HG02884 (cell line): Measurements from ENCODE around the gene OR2D2.
"Not testable (repeated sequence)": the region's sequence is repeated elsewhere in the genome, so short reads cannot be mapped to it uniquely, and the experiment has no call there.

ENCODE experiments used
- ATAC-seq: cut with Tn5 transposase; IDR thresholded peaks from one replicate; pipeline ENCODE4 v1.9.1; 2021; ENCODE audit warnings: mild to moderate bottlenecking, moderate library complexity; ENCODE audit not compliant: unreplicated experiment

Gene OR2D2

DNA sequence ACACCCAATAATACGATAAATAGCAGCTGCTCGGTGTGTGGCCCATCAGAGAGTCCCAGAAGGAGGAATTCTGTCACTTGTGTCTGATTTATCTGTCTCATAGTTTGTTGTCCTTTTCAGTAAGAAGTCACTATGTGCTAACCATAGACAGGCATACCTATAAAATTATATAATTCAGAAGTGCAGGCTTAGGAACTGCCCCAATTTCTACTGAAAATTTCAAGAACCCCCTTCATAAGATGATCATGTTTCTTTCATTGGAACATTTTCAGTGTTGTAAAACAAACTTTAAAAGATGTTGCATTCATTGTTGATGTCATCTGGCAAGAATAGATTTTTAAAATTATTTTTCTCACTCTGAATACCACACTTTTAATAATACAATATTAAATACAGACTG lies at the start of gene OR2D2:
TSS of gene OR2D2 (minus strand) at position 101 of the 400 bp plus-strand sequence. CDS start at position 101, 0 bp downstream.
- no peak for ATAC-seq

- no peak for ATAC-seq
These were observed 49.7 kb upstream of the OR2D2 start for GRCh38 chr11:6941970-6942369.

- ATAC-seq = no peak
These were observed 39.8 kb upstream of the OR2D2 start for GRCh38 chr11:6932145-6932544.

DNA sequence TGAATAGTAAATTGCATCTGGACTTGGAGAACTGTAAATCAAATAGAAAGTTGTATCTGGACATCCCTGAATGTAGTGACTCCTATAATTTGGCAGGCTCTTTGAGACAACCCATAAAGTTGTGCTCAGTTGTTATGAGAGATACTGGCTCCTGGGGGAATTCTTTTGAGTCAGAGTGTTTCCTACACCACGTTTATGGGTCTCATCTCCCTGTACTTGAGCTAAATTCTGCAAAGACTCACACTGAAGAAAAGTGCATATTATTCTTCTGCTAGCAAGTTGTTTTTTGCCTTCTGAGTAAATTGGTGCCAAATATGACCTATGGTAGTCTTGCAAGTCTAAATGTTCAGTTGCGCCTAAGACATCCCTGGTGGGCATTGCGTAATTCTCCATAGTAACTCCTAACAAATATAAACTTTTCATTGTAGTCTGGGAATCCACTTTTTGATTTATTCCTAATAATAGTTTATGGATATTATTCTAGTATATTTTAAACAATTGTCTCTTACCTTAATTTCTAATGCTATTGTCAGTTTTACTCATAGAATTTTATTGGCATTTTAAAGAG lies 38.9 kb upstream of the OR2D2 start:
- no peak for ATAC-seq

DNA sequence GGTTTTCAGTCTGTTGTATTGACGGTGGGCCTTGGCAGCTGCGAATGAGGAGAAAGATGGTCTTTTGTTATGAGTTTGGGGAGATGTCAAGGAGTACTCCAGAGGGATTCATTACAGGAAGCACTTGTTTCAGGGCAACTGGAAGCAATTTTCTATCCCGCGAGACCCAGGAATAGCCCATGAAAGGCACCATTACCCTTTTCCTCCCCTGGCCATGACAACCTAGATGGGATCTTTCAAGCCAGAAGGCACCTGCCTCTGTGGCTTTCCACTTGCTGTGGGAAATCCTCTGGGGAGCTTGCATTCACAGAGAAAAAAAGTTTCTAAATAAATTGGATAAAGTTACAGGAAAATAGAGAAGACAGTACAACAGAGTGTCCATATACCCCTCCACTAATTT lies 36.6 kb upstream of the OR2D2 start:
- no peak for ATAC-seq

DNA sequence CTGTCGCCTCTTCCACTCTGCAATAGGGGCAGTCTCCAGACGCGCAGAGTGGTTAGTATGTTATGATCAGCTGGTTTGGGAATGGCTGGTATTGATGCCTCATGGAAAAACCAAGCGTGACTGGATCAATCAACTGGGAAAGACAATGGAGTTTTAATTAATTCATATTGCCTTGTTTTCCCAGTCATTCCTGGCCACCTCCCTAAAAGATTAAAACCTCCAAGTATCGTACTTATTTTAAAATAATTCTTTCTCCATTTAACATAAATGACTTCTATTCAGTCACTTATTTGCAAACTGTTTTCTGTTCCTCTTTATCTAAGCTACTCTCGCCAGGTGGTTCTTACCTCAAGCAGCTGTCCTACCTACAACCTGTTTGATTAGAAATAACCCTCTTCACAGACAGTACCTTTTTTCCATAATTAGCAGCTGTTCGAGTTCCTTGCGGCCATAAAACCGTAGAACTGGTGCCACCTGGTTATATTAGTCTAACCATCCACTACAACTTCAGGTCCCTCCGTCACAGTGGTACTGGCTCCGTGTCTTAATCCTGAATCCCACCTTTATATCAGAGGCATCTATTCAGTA lies 34.8 kb upstream of the OR2D2 start:
- peak; percentile 56 for ATAC-seq

GRCh38 chr11:6926208-6927029 lies 34.1 kb upstream of the OR2D2 start, which contains the start of gene ZNF215:
Gene ZNF215, plus strand, starts transcription at chr11:6926426. Its CDS starts 5,847 bp downstream, at chr11:6932273.
- peak; percentile 65 for ATAC-seq

- ATAC-seq = peak; percentile 3
These were observed 33.4 kb upstream of the OR2D2 start for GRCh38 chr11:6925636-6926207.

DNA sequence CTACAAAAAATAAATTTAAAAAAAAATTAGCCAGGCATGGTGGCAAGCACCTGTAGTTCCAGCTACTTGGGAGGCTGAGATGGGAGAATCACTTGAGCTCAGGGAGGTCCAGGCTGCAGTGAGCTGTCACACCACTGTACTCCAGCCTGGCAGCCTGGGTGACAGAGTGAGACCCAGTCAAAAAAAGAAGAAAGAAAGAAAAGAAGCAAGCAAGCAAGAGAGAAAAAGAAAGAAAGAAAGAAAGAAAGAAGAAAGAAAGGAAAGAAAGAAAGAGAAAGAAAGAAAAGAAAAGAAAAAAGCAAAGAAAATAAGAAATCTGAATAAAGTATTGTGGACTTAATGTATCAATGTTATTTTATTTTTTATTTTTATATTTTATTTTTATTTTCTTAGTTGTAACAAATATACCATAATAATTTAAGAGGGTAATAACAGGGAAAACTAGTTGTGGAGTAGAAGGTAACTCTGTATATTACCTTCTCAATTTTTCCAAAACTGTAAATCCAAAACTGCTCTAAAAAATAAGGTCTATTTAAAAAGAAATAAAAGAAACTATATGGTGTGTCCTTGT lies 32.8 kb upstream of the OR2D2 start:
- ATAC-seq = no peak

GRCh38 chr11:6920702-6921101 lies 28.4 kb upstream of the OR2D2 start, which contains the start of gene OR2D3:
Gene OR2D3, plus strand, starts transcription at chr11:6921002. Its CDS starts 0 bp downstream, at chr11:6921002.
- ATAC-seq = no peak

- ATAC-seq = no peak
These were observed 27.4 kb upstream of the OR2D2 start for GRCh38 chr11:6919698-6920097.

GRCh38 chr11:6911948-6912347 lies 19.6 kb upstream of the OR2D2 start:
- ATAC-seq = no peak

GRCh38 chr11:6911378-6911777 lies 19.1 kb upstream of the OR2D2 start:
- ATAC-seq = no peak

DNA sequence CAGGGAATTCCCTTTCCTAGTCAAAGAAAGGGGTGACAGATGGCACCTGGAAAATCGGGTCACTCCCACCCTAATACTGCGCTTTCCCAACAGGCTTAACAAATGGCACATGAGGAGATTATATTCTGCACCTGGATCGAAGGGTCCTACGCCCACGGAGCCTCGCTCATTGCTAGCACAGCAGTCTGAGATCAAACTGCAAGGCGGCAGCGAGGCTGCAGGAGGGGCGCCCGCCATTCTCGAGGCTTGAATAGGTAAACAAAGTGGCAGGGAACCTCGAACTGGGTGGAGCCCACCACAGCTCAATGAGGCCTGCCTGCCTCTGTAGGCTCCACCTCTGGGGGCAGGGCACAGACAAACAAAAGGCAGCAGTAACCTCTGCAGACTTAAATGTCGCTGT lies 12.5 kb upstream of the OR2D2 start:
- not testable (repeated sequence) for ATAC-seq

DNA sequence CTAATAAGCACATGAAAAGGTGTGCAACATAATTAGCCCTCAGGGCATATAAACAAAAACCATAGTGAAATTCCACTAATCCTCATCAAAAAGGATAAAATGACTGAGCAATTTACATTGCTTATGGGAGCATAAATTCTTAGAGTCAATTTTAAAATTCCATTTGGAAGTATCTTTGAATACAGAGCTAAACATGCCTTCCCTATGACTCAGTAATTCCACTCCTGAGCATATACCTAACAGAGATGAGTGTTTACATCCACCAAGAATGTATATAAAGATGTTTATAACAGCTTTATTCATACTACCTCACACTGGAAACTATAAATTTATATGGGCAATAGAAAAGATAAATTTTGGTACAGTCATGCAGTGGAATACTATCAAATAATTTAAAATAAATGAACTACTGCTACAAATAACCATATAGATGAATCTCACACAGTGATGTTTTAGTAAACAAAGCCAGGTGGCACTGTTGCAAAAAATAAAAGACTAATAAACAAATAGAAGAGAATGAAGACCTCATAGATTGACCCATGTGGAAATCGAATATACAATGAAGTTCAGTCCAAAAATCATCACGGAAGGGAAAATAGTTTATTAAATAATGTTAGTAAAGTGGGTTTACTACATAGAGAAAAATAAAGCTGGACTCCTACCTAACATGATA lies 8.2 kb upstream of the OR2D2 start:
- no peak for ATAC-seq

DNA sequence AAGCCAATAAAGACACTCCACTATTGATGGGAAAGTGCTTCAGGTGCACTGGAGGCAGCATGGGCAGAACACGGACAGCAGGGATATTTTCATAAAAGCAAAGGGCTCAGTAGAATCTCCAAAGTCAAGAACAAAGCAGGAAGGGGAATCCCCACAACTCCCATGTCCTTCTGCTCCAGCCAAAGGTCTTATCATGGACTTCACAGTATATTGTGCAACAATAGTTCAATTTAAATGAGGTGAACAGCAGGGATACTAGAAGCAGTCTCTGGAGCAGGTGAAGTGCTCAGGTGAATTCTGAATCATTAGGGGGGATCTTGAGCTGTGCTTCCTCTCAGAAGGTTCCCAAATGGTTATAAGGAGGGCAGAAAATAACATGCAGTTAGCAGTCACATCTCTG lies 6.6 kb upstream of the OR2D2 start:
- no peak for ATAC-seq

DNA sequence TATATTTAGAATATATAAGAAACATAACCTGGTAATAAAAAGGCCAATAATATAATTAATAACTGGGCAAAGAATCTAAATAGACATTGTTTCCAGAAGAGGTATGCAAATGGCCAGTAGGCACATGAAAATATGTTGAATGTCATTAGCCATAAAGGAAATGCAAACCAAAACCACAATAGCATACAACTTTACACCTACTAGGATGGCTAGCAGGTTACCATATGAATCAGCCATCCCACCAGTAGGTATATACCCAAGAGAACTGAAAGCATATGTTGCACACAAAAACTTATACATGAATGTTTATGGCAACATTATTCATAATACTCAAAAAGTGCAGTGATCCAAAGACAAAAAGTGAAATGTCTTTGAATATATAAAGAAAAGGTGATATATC lies 2.7 kb upstream of the OR2D2 start:
- ATAC-seq = peak; percentile 98

- ATAC-seq = no peak
These were observed 1.8 kb upstream of the OR2D2 start for GRCh38 chr11:6894097-6894496.

- ATAC-seq = peak; percentile 60
These were observed 2.5 kb downstream of the OR2D2 start for GRCh38 chr11:6889835-6890234.

DNA sequence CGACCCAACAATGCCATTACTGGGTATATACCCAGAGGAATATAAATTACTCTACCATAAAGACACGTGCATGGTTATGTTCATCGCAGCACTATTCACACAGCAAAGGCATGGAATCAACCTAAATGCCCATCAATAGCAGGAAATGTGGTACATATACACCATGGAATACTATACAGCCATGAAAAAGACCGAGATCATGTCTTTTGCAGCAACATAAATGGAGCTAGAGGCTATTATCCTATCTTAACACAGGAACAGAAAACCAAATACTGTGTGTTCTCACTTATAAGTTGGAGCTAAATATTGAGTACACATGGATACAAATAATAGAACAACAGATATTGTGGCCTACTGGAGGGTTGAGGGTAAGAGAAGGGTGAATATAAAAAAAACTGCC lies 3.5 kb downstream of the OR2D2 start:
- no peak for ATAC-seq

DNA sequence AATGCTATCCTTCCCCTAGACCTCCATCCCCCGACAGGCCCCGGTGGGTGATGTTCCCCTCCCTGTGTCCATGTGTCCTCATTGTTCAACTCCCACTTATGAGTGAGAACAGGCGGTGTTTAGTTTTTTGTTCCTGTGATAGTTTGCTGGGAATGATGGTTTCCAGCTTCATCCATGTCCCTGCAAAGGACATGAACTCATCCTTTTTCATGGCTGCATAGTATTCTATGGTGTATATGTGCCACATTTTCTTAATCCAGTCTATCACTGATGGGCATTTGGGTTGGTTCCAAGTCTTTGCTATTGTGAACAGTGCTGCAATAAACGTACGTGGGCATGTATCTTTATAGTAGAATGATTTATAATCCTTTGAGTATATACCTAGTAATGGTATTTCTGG lies 4.6 kb downstream of the OR2D2 start:
- ATAC-seq = not testable (repeated sequence)
